ENCODE measurements around the gene SDHA. TPM values are rescaled to one million over a fixed set of nuclear protein-coding genes. Genes with fewer than 3 reads are reported as not detected.

Gene SDHA
- polyA plus RNA-seq, 3 donors: 55.0 to 98.0 (median 91.5) TPM

DNA sequence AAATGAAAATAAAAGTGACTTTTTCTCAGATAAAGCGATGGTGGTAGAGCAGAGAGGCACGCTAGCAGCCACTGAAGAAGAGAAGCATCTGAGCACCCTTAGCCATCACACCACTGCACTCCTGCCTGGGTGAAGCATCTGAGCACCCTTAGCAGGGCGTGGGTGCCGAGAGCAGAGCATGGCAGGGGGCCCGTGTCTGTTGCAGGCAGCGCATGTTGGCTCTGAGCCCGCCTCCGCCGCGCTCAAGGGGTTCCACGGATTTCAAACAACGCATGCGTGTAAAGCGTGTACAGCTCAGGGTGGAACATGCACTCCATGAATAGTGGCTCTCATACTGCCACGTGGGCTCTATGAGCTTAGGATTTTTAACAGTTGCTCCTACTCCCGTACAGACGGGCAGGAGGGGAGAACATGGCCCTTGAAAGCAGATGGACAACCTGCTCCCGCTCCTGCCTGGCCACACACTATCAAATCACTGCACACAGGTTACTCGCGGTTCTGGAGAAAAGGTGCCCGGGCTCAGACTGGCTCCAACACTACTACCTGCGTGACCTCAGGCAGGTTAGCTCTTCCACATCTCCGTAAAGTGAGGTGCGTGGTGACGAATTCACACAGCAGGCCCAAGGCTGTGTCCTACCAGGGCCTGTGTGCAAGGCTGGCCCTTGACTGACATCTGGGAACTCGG is 14.7 kb upstream of the SDHA start:
- Histone ChIP-seq H2AFZ (ENCODE audit: insufficient read depth, low read depth, low read length, poor library complexity, severe bottlenecking) (no peak overlapping the region), H3K9ac (ENCODE audit: insufficient read depth, low read length, poor library complexity, severe bottlenecking) (no peak overlapping the region), H3K27ac (ENCODE audit: low read depth in 1 of 2, low read length in 2 of 2) (no peak overlapping the region), H3K4me1 (ENCODE audit: control insufficient read depth in 1 of 2, insufficient read depth in 2 of 2, low read length in 2 of 2) (no peaks in the 10 kb centered on the region), H3K36me3 (replicated peaks in 1 of 2; ENCODE audit: control insufficient read depth in 1 of 2, insufficient read depth in 2 of 2, low read length in 2 of 2) (peaks cover 22 to 52% of the 10 kb centered on the region in 2 donors), H3K79me2 (ENCODE audit: insufficient read depth, low read length) (no peaks in the 10 kb centered on the region), H3K27me3 (ENCODE audit: control insufficient read depth in 2 of 2, insufficient read depth in 2 of 2, low read length in 2 of 2) (no peaks in the 10 kb centered on the region), H3K9me3 (replicated peaks in 1 of 2; ENCODE audit: control insufficient read depth in 1 of 2, insufficient read depth in 1 of 2, low read length in 2 of 2) (no peaks in the 10 kb centered on the region), H3K4me3 (replicated peaks in 1 of 3; ENCODE audit: low read depth in 2 of 3, low read length in 3 of 3) (no peak overlapping the region), H3K4me2 (replicated peaks; ENCODE audit: extremely low read depth, low read length, poor library complexity, severe bottlenecking) (no peak overlapping the region), H4K20me1 (ENCODE audit: insufficient read depth, low read length) (no peaks in the 10 kb centered on the region)
- no peak overlapping the region for H3K4me3 Mint-ChIP-seq
- intact Hi-C loops (cut with micrococcal nuclease): no loop called here
- no peak for DNase-seq
- H3K36me3 Mint-ChIP-seq: peaks cover 43 to 47% of the 10 kb centered on the region in 2 donors
- no peaks in the 10 kb centered on the region for H3K9me3 Mint-ChIP-seq
- WGBS (ENCODE audit: insufficient coverage): 99% methylated on average over 24 of the region's 26 CpGs
- H3K27ac Mint-ChIP-seq: peak overlapping the region in 2 of 7 donors; percentile 9 to 30
- no peaks in the 10 kb centered on the region for H3K4me1 Mint-ChIP-seq
- H3K27me3 Mint-ChIP-seq (ENCODE audit: low read depth in 3 of 3): peaks cover 0 to 2% (median 0%) of the 10 kb centered on the region in 3 donors
- TF ChIP-seq, protein P1, sequence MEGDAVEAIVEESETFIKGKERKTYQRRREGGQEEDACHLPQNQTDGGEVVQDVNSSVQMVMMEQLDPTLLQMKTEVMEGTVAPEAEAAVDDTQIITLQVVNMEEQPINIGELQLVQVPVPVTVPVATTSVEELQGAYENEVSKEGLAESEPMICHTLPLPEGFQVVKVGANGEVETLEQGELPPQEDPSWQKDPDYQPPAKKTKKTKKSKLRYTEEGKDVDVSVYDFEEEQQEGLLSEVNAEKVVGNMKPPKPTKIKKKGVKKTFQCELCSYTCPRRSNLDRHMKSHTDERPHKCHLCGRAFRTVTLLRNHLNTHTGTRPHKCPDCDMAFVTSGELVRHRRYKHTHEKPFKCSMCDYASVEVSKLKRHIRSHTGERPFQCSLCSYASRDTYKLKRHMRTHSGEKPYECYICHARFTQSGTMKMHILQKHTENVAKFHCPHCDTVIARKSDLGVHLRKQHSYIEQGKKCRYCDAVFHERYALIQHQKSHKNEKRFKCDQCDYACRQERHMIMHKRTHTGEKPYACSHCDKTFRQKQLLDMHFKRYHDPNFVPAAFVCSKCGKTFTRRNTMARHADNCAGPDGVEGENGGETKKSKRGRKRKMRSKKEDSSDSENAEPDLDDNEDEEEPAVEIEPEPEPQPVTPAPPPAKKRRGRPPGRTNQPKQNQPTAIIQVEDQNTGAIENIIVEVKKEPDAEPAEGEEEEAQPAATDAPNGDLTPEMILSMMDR (IDR thresholded peaks at IDR 0.05): no peak

DNA sequence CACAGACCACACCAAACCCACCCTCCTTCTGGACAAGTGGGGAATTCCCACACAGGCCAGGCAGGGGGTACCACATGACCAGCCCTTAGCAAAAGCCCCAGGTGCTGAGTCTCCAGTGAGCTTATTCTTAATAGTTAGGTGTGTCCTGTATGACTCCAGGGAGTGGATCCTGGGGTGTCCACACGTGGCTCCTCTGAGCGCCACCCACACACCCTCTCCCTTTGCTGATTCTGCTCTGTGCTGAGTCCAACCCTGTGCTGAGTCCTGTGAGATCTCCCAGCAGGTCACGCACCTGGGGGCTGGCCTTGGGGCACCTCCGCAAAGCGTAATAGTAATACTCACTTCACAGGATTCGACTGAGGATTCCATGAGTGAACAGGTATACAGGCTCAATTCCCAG is 14.1 kb upstream of the SDHA start:
- H3K9ac ChIP-seq (ENCODE audit: insufficient read depth, low read length, poor library complexity, severe bottlenecking): no peak overlapping the region
- no peaks in the 10 kb centered on the region for H3K4me1 ChIP-seq (ENCODE audit: control insufficient read depth in 1 of 2, insufficient read depth in 2 of 2, low read length in 2 of 2)
- intact Hi-C loops (cut with micrococcal nuclease): no loop called here
- Mint-ChIP-seq H3K36me3 (peaks cover 46 to 47% of the 10 kb centered on the region in 2 donors), H3K27ac (no peak overlapping the region), H3K4me1 (no peaks in the 10 kb centered on the region), H3K27me3 (ENCODE audit: low read depth in 3 of 3) (peaks cover 0 to 2% (median 0%) of the 10 kb centered on the region in 3 donors), H3K9me3 (no peaks in the 10 kb centered on the region), H3K4me3 (no peak overlapping the region)
- H2AFZ ChIP-seq (ENCODE audit: insufficient read depth, low read depth, low read length, poor library complexity, severe bottlenecking): no peak overlapping the region
- TF ChIP-seq, protein P1 (IDR thresholded peaks at IDR 0.05): no peak
- H3K36me3 ChIP-seq (replicated peaks in 1 of 2; ENCODE audit: control insufficient read depth in 1 of 2, insufficient read depth in 2 of 2, low read length in 2 of 2): peaks cover 22 to 56% of the 10 kb centered on the region in 2 donors
- H3K27ac ChIP-seq (ENCODE audit: low read depth in 1 of 2, low read length in 2 of 2): no peak overlapping the region
- no peak for DNase-seq
- no peaks in the 10 kb centered on the region for H3K9me3 ChIP-seq (replicated peaks in 1 of 2; ENCODE audit: control insufficient read depth in 1 of 2, insufficient read depth in 1 of 2, low read length in 2 of 2)
- H3K79me2 ChIP-seq (ENCODE audit: insufficient read depth, low read length): no peaks in the 10 kb centered on the region
- no peak overlapping the region for H3K4me2 ChIP-seq (replicated peaks; ENCODE audit: extremely low read depth, low read length, poor library complexity, severe bottlenecking)
- H4K20me1 ChIP-seq (ENCODE audit: insufficient read depth, low read length): no peaks in the 10 kb centered on the region
- 100% methylated on average over 4 of the region's 6 CpGs for WGBS (ENCODE audit: insufficient coverage)
- no peaks in the 10 kb centered on the region for H3K27me3 ChIP-seq (ENCODE audit: control insufficient read depth in 2 of 2, insufficient read depth in 2 of 2, low read length in 2 of 2)
- H3K4me3 ChIP-seq (replicated peaks in 1 of 3; ENCODE audit: low read depth in 2 of 3, low read length in 3 of 3): no peak overlapping the region

Measured in CD14-positive monocyte (primary cell).